ENCODE data around the gene PRL.

DNA sequence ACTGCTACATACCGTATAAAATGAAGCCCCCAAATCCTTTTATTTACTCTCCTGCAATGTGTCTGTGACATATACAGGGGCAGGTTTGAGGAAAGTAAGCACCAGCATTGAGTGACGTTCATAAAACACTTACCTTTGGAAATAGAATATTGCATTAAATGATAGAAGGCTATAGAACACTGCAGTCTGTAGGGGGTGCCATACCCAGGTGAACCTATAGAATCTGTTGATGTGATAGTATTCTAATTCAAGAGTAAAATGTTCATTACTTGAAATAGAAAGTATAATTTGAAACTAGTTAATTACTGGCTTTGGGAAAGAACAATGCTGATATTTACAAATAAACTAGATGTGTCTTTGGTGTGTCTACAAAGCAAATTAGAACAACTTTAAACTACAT, 47.0 kb upstream of the PRL start:
- TF ChIP-seq EP300 (IDR thresholded peaks at IDR 0.05) (no peak), POLR2AphosphoS5 (IDR thresholded peaks at IDR 0.05) (no peak)
- TF ChIP-seq, protein P1, sequence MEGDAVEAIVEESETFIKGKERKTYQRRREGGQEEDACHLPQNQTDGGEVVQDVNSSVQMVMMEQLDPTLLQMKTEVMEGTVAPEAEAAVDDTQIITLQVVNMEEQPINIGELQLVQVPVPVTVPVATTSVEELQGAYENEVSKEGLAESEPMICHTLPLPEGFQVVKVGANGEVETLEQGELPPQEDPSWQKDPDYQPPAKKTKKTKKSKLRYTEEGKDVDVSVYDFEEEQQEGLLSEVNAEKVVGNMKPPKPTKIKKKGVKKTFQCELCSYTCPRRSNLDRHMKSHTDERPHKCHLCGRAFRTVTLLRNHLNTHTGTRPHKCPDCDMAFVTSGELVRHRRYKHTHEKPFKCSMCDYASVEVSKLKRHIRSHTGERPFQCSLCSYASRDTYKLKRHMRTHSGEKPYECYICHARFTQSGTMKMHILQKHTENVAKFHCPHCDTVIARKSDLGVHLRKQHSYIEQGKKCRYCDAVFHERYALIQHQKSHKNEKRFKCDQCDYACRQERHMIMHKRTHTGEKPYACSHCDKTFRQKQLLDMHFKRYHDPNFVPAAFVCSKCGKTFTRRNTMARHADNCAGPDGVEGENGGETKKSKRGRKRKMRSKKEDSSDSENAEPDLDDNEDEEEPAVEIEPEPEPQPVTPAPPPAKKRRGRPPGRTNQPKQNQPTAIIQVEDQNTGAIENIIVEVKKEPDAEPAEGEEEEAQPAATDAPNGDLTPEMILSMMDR (IDR thresholded peaks at IDR 0.05), result no peak
